GM12878 (cell line): ENCODE measurements around the gene PSMG3. TPM values are rescaled to one million over a fixed set of nuclear protein-coding genes. Genes with fewer than 3 reads are reported as not detected.
A peak's percentile ranks its signal among the peaks of the same experiment; 100 is the strongest.

Experiments
- ATAC-seq: fragments of 200-7000 bp; cut with Tn5 transposase; 3 replicates; pipeline ENCODE4 v1.9.1; 2020; ENCODE audit warnings: mild to moderate bottlenecking, moderate library complexity
- BruUV-seq: library from RNA; stranded (reverse); fragments of 400-500 nt; replicated peaks from 2 replicates; lab custom pipeline; 2021; lab: Mats Ljungman, UMichigan
- CTCF ChIA-PET: fragments of 300-600 bp; sonication (Branson Sonifier 250); formaldehyde crosslinking; extraction: SDS; loops from one replicate; lab custom pipeline; 2021; ENCODE audit warnings: inconsistent platforms; lab: Yijun Ruan, JAX
- POLR2A ChIA-PET: fragments of 350-600 bp; formaldehyde crosslinking; extraction: SDS; loops from one replicate; lab custom pipeline; 2021; ENCODE audit warnings: inconsistent platforms; lab: Charles Lee
- RAD21 ChIA-PET: fragments of 300-600 bp; sonication (Branson Sonifier 250); formaldehyde crosslinking; loops from one replicate; lab custom pipeline; 2023; ENCODE audit warnings: antibody characterized with exemption; ENCODE audit not compliant: unreplicated experiment; lab: Charles Lee
- SMC1A ChIA-PET: fragments of 300-600 bp; sonication (Branson Sonifier 250); formaldehyde crosslinking; loops from one replicate; lab custom pipeline; 2023; ENCODE audit not compliant: unreplicated experiment, uncharacterized antibody; lab: Charles Lee
- DNase-seq: peaks from one replicate; pipeline ENCODE4 v3.0.0-alpha.2; 2011; ENCODE audit warnings: low read depth, low spot score
- FAIRE-seq: peaks from 3 replicates; lab custom pipeline; 2011; peaks lifted over from hg19 to GRCh38; lab: Jason Lieb, UNC
- H2AFZ ChIP-seq: 2 replicates; pipeline ENCODE4 v1.6.0; 2011; ENCODE audit warnings: low read depth, low read length, control low read depth; ENCODE audit not compliant: control insufficient read depth
- H3K27ac ChIP-seq: 2 replicates; pipeline ENCODE4 v1.5.1; 2011; ENCODE audit warnings: control low read depth; ENCODE audit not compliant: control insufficient read depth, insufficient read depth
- H3K27me3 ChIP-seq, 2 experiments: replicated peaks in 1 of 2; 2 replicates each; pipeline versions ENCODE4 v1.6.0 to v1.6.1; 2011; ENCODE audit warnings: low read length in 1 of 2; ENCODE audit not compliant: control insufficient read depth in 2 of 2, insufficient read depth in 2 of 2
- H3K36me3 ChIP-seq, 2 experiments: 2 replicates each; pipeline ENCODE4 v1.5.1; 2011; ENCODE audit warnings: low read length in 1 of 2; ENCODE audit not compliant: control insufficient read depth in 2 of 2, insufficient read depth in 2 of 2
- H3K4me1 ChIP-seq: 2 replicates; pipeline ENCODE4 v1.6.1; 2011; ENCODE audit warnings: mild to moderate bottlenecking, low read length, moderate library complexity, mixed read lengths; ENCODE audit not compliant: control insufficient read depth, insufficient read depth
- H3K4me2 ChIP-seq: 2 replicates; pipeline ENCODE4 v1.6.0; 2011; ENCODE audit warnings: control low read depth; ENCODE audit not compliant: control insufficient read depth, insufficient read depth
- H3K4me3 ChIP-seq: fragments of 200-600 bp; sonication (generic); 2 replicates; pipeline ENCODE4 v1.5.1; 2016
- H3K79me2 ChIP-seq: 2 replicates; pipeline ENCODE4 v1.6.0; 2011; ENCODE audit warnings: low read length; ENCODE audit not compliant: control insufficient read depth, insufficient read depth
- H3K9ac ChIP-seq: 2 replicates; pipeline ENCODE4 v1.8.0; 2011; ENCODE audit warnings: low read length, control low read depth, mixed read lengths; ENCODE audit not compliant: control insufficient read depth, insufficient read depth
- H3K9me3 ChIP-seq: replicated peaks from 3 replicates; pipeline ENCODE4 v1.5.1; 2011; ENCODE audit warnings: mild to moderate bottlenecking, low read length; ENCODE audit not compliant: control insufficient read depth, insufficient read depth
- H4K20me1 ChIP-seq: 2 replicates; pipeline ENCODE4 v1.6.0; 2011; ENCODE audit not compliant: control insufficient read depth, insufficient read depth
- BHLHE40 ChIP-seq, 2 experiments: fragments of 450-650 bp in 1 of 2; IDR thresholded peaks; 2 replicates each; pipeline ENCODE4 v1.6.1; 2011 to 2017; ENCODE audit warnings: low read depth in 2 of 2, borderline replicate concordance in 1 of 2, improper control_type of control experiment in 1 of 2, low read length in 1 of 2, mild to moderate bottlenecking in 1 of 2
- IKZF1 ChIP-seq: fragments of 450-650 bp; conservative IDR thresholded peaks from 2 replicates; pipeline ENCODE4 v1.6.1; 2017; ENCODE audit warnings: antibody characterized with exemption, mild to moderate bottlenecking
- MYB ChIP-seq: fragments of 150-350 bp; IDR thresholded peaks from 2 replicates; pipeline ENCODE4 v1.6.1; 2014; ENCODE audit warnings: mild to moderate bottlenecking, low read depth, low read length, borderline replicate concordance
- ZBTB40 ChIP-seq: fragments of 450-650 bp; IDR thresholded peaks from 2 replicates; pipeline ENCODE4 v1.6.1; 2016; ENCODE audit warnings: mild to moderate bottlenecking, moderate library complexity, borderline replicate concordance
- WGBS: methylation state at CpG from one replicate; pipeline ENCODE4 v1.1.6; 2016; ENCODE audit warnings: low lambda C conversion rate; ENCODE audit not compliant: insufficient replicate concordance, insufficient coverage; ENCODE audit errors: missing lambda C conversion rate; 5-methylcytosine and 5-hydroxymethylcytosine counted together
- in situ Hi-C: fragments of 300-500 bp; cut with MboI; formaldehyde crosslinking; loops from 9 replicates; pipeline ENCODE4 v1.14.3; 2018; ENCODE audit warnings: mixed read lengths
- intact Hi-C: fragments of 100-400 bp; cut with micrococcal nuclease; formaldehyde crosslinking; loops from one replicate; pipeline ENCODE4 v1.14.2; 2022; ENCODE audit not compliant: unreplicated experiment
- polyA plus RNA-seq, 11 experiments: library from polyadenylated mRNA; depleted of rRNA in 4 of 11; unstranded in 6 of 11; stranded (reverse) in 5 of 11; fragments of >200 nt; fragmentation: Nextera tagmentation in 4 of 11; fragmentation: Illumina TruSeq in 1 of 11; extraction: Ambion mirVana in 4 of 11; extraction: Trizol in 1 of 11; gene quantifications; 1 replicate in 1 of 11; 2 replicates in 10 of 11; pipeline versions ENCODE4 v1.2.1 to v1.2.3, GENCODE V29; 2011 to 2016; ENCODE audit warnings: inconsistent platforms in 2 of 11, missing spikeins in 2 of 11, low read depth in 1 of 11
- total RNA-seq, 4 experiments: library from RNA; depleted of rRNA in 3 of 4; stranded (reverse); fragments of >200 nt in 3 of 4; fragmentation: Illumina TruSeq in 1 of 4; extraction: Trizol in 1 of 4; gene quantifications; 2 replicates each; pipeline versions ENCODE4 v1.2.1 to v1.2.3, GENCODE V29; 2013 to 2021

The PSMG3 gene
- total and polyA plus RNA-seq, 10 of the 15 experiments (the other 5 are each of a cell fraction or from before 2014, with no cell fraction given): 23.9 to 115 (median 60.6) TPM

- TF ChIP-seq ZBTB40 (no peak), IKZF1 (peak; percentile 20; the same call in 1 of the 2 replicates)
Observed at GRCh38 chr7:1531263-1531978, 38.4 kb downstream of the PSMG3 start (continued).

- no TSS peak for BruUV-seq
- SMC1A ChIA-PET: no interaction called here
- CTCF ChIA-PET: no interaction called here
- Histone ChIP-seq H3K9ac (peak overlapping the region; percentile 27; the same call in 1 of the 2 replicates), H3K4me3 (peak overlapping the region; percentile 63), H3K27me3 (no peaks in the 10 kb centered on the region), H3K27ac (peak overlapping the region; percentile 69; the same call in 1 of the 2 replicates), H2AFZ (no peak overlapping the region), H3K9me3 (no peaks in the 10 kb centered on the region), H3K4me2 (peak overlapping the region; percentile 96), H3K79me2 (peaks cover 38% of the 10 kb centered on the region), H3K36me3 (no peaks in the 10 kb centered on the region; a peak in 1 of 4 replicates), H3K4me1 (peaks cover 13% of the 10 kb centered on the region), H4K20me1 (peaks cover 7% of the 10 kb centered on the region; the same call in 1 of the 2 replicates)
- peak; percentile 61 to 96; a peak in 3 of 4 replicates for TF ChIP-seq BHLHE40 (IDR thresholded peaks at IDR 0.05; ENCODE audit: borderline replicate concordance in 1 of 2, low read depth in 2 of 2, low read length in 1 of 2)
- no peak for TF ChIP-seq MYB
- FAIRE-seq (no peak), ATAC-seq (no peak), DNase-seq (no peak)
- POLR2A ChIA-PET: interaction anchor here (0.6 kb wide), 1 partner anchor 745 kb away, joined by 3 read pairs; no protein-coding TSS in a partner anchor
- intact Hi-C loops (no loop called here), in situ Hi-C loops (no loop called here)
- WGBS: 0% methylated on average over 7 of the region's 45 CpGs
- RAD21 ChIA-PET: no interaction called here
Observed at GRCh38 chr7:1530946-1531262, 38.9 kb downstream of the PSMG3 start.
